ENCODE results near the gene CHRND. TPM values are rescaled to one million over a fixed set of nuclear protein-coding genes. Genes with fewer than 3 reads are reported as not detected.

CHRND gene
- polyA plus RNA-seq, 1 donor (not counting 4 experiments of a cell fraction or from before 2014, with no cell fraction given): not detected

- DNase-seq (ENCODE audit: low read depth, low spot score) (no peak), FAIRE-seq (no peak)
- no peak overlapping the region for H3K4me2 ChIP-seq (ENCODE audit: control insufficient read depth, extremely low read depth, insufficient read depth, low read depth, low read length)
- H3K9me1 ChIP-seq (ENCODE audit: control insufficient read depth, extremely low read depth, insufficient read depth, low read length): no peaks in the 10 kb centered on the region
- H4K20me1 ChIP-seq (ENCODE audit: control insufficient read depth, extremely low read depth, insufficient read depth, low read length): peaks cover 8% of the 10 kb centered on the region
- dilution Hi-C loops (cut with MboI; ENCODE audit: extremely low pct_ligation_motif_present, low sequenced_read_pairs): no loop called here
- no peak overlapping the region for H3K27ac ChIP-seq (ENCODE audit: control insufficient read depth, insufficient read depth, low read length)
- H3K4me3 ChIP-seq (ENCODE audit: control insufficient read depth in 2 of 3, extremely low read depth in 1 of 3, insufficient read depth in 2 of 3, low read depth in 1 of 3, low read length in 3 of 3): no peak overlapping the region
- H3K27me3 ChIP-seq (ENCODE audit: control insufficient read depth, extremely low read depth, insufficient read depth, low read length): no peaks in the 10 kb centered on the region
- H3K9me3 ChIP-seq (ENCODE audit: control insufficient read depth, low read depth, low read length): no peaks in the 10 kb centered on the region
- H3K9ac ChIP-seq (ENCODE audit: control insufficient read depth, extremely low read depth, insufficient read depth, low read length): no peak overlapping the region
- peaks cover 0 to 8% of the 10 kb centered on the region in 2 experiments for H3K36me3 ChIP-seq (ENCODE audit: control insufficient read depth in 2 of 2, extremely low read depth in 1 of 2, insufficient read depth in 2 of 2, low read length in 2 of 2)
- H3K4me1 ChIP-seq (ENCODE audit: control insufficient read depth, extremely low read depth, insufficient read depth, low read length): peaks cover 3% of the 10 kb centered on the region
- no peak overlapping the region for H2AFZ ChIP-seq (ENCODE audit: control insufficient read depth, low read length)
- TF ChIP-seq EZH2 (IDR thresholded peaks at IDR 0.05; ENCODE audit: low read length) (no peak), CTCF (optimal IDR thresholded peaks at IDR 0.05 in 1 of 3, IDR thresholded peaks at IDR 0.05 in 1 of 3, conservative IDR thresholded peaks at IDR 0.05 in 1 of 3; ENCODE audit: extremely low read depth in 1 of 3, insufficient read depth in 2 of 3, low read length in 3 of 3) (no peak)
- peaks cover 24% of the 10 kb centered on the region for H3K79me2 ChIP-seq (ENCODE audit: control insufficient read depth, insufficient read depth, low read length)
These were observed 19.8 kb downstream of the CHRND start for GRCh38 chr2:232545511-232546375.

- H3K36me3 ChIP-seq (ENCODE audit: control insufficient read depth in 2 of 2, extremely low read depth in 1 of 2, insufficient read depth in 2 of 2, low read length in 2 of 2): peaks cover 3 to 11% of the 10 kb centered on the region in 2 experiments
- H2AFZ ChIP-seq (ENCODE audit: control insufficient read depth, low read length): no peak overlapping the region
- H3K4me2 ChIP-seq (ENCODE audit: control insufficient read depth, extremely low read depth, insufficient read depth, low read depth, low read length): no peak overlapping the region
- no peaks in the 10 kb centered on the region for H3K9me1 ChIP-seq (ENCODE audit: control insufficient read depth, extremely low read depth, insufficient read depth, low read length)
- H3K79me2 ChIP-seq (ENCODE audit: control insufficient read depth, insufficient read depth, low read length): peaks cover 45% of the 10 kb centered on the region
- H3K9me3 ChIP-seq (ENCODE audit: control insufficient read depth, low read depth, low read length): no peaks in the 10 kb centered on the region
- no peak overlapping the region for H3K27ac ChIP-seq (ENCODE audit: control insufficient read depth, insufficient read depth, low read length)
- no peak for DNase-seq (ENCODE audit: low read depth, low spot score)
- no peaks in the 10 kb centered on the region for H3K27me3 ChIP-seq (ENCODE audit: control insufficient read depth, extremely low read depth, insufficient read depth, low read length)
- H3K4me1 ChIP-seq (ENCODE audit: control insufficient read depth, extremely low read depth, insufficient read depth, low read length): peaks cover 10% of the 10 kb centered on the region
- H3K9ac ChIP-seq (ENCODE audit: control insufficient read depth, extremely low read depth, insufficient read depth, low read length): no peak overlapping the region
- H4K20me1 ChIP-seq (ENCODE audit: control insufficient read depth, extremely low read depth, insufficient read depth, low read length): peaks cover 8% of the 10 kb centered on the region
- dilution Hi-C loops (cut with MboI; ENCODE audit: extremely low pct_ligation_motif_present, low sequenced_read_pairs): no loop called here
- no peak for FAIRE-seq
- no peak for TF ChIP-seq EZH2 (IDR thresholded peaks at IDR 0.05; ENCODE audit: low read length)
- no peak for TF ChIP-seq CTCF (optimal IDR thresholded peaks at IDR 0.05 in 1 of 3, IDR thresholded peaks at IDR 0.05 in 1 of 3, conservative IDR thresholded peaks at IDR 0.05 in 1 of 3; ENCODE audit: extremely low read depth in 1 of 3, insufficient read depth in 2 of 3, low read length in 3 of 3)
- no peak overlapping the region for H3K4me3 ChIP-seq (ENCODE audit: control insufficient read depth in 2 of 3, extremely low read depth in 1 of 3, insufficient read depth in 2 of 3, low read depth in 1 of 3, low read length in 3 of 3)
These were observed 22.0 kb downstream of the CHRND start for GRCh38 chr2:232547991-232548390.

All from keratinocyte (primary cell).